A549 treated with CpdA at 1 μM for 4 hours (cell line): ENCODE results near the gene THUMPD2. TPM values are rescaled to one million over a fixed set of nuclear protein-coding genes. Genes with fewer than 3 reads are reported as not detected.

Source experiments
- total RNA-seq: library from RNA; stranded (reverse); fragments of 200-300 nt; extraction: Qiagen RNA extraction; gene quantifications from 5 replicates; pipeline ENCODE4 v1.2.3, GENCODE V29; 2022; ENCODE audit warnings: low read depth

THUMPD2 gene, protein sequence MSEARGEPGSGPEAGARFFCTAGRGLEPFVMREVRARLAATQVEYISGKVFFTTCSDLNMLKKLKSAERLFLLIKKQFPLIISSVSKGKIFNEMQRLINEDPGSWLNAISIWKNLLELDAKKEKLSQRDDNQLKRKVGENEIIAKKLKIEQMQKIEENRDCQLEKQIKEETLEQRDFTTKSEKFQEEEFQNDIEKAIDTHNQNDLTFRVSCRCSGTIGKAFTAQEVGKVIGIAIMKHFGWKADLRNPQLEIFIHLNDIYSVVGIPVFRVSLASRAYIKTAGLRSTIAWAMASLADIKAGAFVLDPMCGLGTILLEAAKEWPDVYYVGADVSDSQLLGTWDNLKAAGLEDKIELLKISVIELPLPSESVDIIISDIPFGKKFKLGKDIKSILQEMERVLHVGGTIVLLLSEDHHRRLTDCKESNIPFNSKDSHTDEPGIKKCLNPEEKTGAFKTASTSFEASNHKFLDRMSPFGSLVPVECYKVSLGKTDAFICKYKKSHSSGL
- 14.4 to 18.0 TPM (median 15.5 TPM) in 5 replicates for total RNA-seq

DNA sequence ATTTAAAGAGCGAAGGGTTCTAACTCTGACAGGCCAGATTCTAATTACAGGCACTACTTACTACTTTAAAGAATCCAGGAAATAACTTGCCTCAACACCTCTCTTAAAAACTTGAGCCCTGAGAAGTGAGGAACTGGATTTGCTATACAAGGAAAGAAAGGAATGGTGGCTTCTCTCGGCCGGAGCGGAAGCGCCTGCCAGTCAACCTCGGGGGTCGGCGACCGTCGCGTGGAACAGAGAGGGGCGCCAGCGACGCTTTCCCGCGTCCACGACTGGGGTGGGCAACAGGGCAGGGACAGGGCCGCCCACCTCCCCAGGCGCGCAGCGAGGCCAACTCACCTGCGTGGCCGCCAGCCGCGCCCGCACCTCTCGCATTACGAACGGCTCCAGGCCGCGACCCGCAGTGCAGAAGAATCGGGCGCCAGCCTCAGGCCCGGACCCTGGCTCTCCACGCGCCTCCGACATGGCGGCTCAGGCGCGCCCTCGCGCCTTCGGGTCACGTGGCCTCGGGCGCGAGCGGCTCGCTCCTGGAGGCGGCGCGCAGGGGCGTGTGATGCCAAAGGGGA is at the start of gene THUMPD2:
TSS of gene THUMPD2 (minus strand) at position 484 of the 566 bp plus-strand sequence. CDS start at position 465, 19 bp downstream.

Other genes with a start within 250 kb of the THUMPD2 start
- gene TMEM178A, start 113.3 kb downstream of the THUMPD2 start, total RNA-seq = 0.06 to 0.14 TPM in 2 of 5 replicates, not detected in the others